ENCODE measurements around the gene MED6. TPM values are rescaled to one million over a fixed set of nuclear protein-coding genes. Genes with fewer than 3 reads are reported as not detected.

MED6 gene
- total and polyA plus RNA-seq, 2 of the 13 experiments (the other 11 are each of a cell fraction or from before 2014, with no cell fraction given), result 44.8 to 47.8 TPM

- DNase-seq (ENCODE audit: low spot score) (no peak), ATAC-seq (no peak), FAIRE-seq (no peak)
- CTCF ChIA-PET (ENCODE audit: low intra/inter-chr PET ratio, low total read pairs), result no interaction called here
- POLR2A ChIA-PET, result no interaction called here
- H3K4me1 ChIP-seq (ENCODE audit: insufficient read depth, low read length), result peaks cover 17% of the 10 kb centered on the region
- BruUV-seq (replicated peaks), result no TSS peak
- H3K36me3 ChIP-seq (replicated peaks in 1 of 2; ENCODE audit: control insufficient read depth in 1 of 2, insufficient read depth in 2 of 2, low read length in 2 of 2), result peaks cover 19 to 51% of the 10 kb centered on the region in 2 experiments
- WGBS (ENCODE audit: low lambda C conversion rate), result 96% methylated on average over 7 of the region's 9 CpGs
- in situ Hi-C loops (cut with HindIII; ENCODE audit: extremely low pct_ligation_motif_present, low pct_unique_long_range_greater_than_20kb) (no loop called here), intact Hi-C loops (cut with micrococcal nuclease; ENCODE audit: unreplicated experiment) (no loop called here)
- H3K9me3 ChIP-seq (ENCODE audit: low read length), result no peaks in the 10 kb centered on the region
- H3K4me3 ChIP-seq (replicated peaks in 1 of 3; ENCODE audit: insufficient read depth in 1 of 3, low read depth in 2 of 3, low read length in 3 of 3), result no peak overlapping the region
- H3K4me2 ChIP-seq (ENCODE audit: low read depth, low read length), result no peak overlapping the region
- peaks cover 50% of the 10 kb centered on the region for H3K79me2 ChIP-seq (ENCODE audit: insufficient read depth, low read length)
- no peak overlapping the region for H3K9ac ChIP-seq (ENCODE audit: insufficient read depth, low read depth, low read length)
- TF ChIP-seq ZNF574 (CRISPR knock-in tag; IDR thresholded peaks at IDR 0.05) (no peak), CCAR2 (optimal IDR thresholded peaks at IDR 0.05; ENCODE audit: low read depth, low read length) (no peak), ZNF564 (CRISPR knock-in tag; IDR thresholded peaks at IDR 0.05) (no peak), CCDC6 (CRISPR knock-in tag; IDR thresholded peaks at IDR 0.05) (no peak), SIX4 (CRISPR knock-in tag; IDR thresholded peaks at IDR 0.05) (no peak), ZGPAT (CRISPR knock-in tag; IDR thresholded peaks at IDR 0.05) (no peak), HDAC2 (CRISPR knock-in tag; IDR thresholded peaks at IDR 0.05) (no peak), USF2 (IDR thresholded peaks at IDR 0.05; ENCODE audit: low read depth, low read length) (no peak), USF2 (CRISPR knock-in tag; IDR thresholded peaks at IDR 0.05; ENCODE audit: borderline replicate concordance) (no peak), PRPF4 (IDR thresholded peaks at IDR 0.05; ENCODE audit: low read depth, low read length, poor library complexity, severe bottlenecking) (no peak), CEBPG (CRISPR knock-in tag; IDR thresholded peaks at IDR 0.05) (no peak), ZNF513 (CRISPR knock-in tag; conservative IDR thresholded peaks at IDR 0.05) (no peak), HOXA9 (CRISPR knock-in tag; IDR thresholded peaks at IDR 0.05; ENCODE audit: borderline replicate concordance) (no peak), FOXJ3 (CRISPR knock-in tag; IDR thresholded peaks at IDR 0.05; ENCODE audit: borderline replicate concordance) (no peak), ADNP (CRISPR knock-in tag; IDR thresholded peaks at IDR 0.05) (no peak)
- H2AFZ ChIP-seq (ENCODE audit: low read length), result no peak overlapping the region
- no peak overlapping the region for H3K27ac ChIP-seq (ENCODE audit: extremely low read length, insufficient read depth, low read length)
- no peaks in the 10 kb centered on the region; the same call in 1 of the 2 replicates for H4K20me1 ChIP-seq (ENCODE audit: insufficient read depth, low read length)
- H3K27me3 ChIP-seq (ENCODE audit: control insufficient read depth in 1 of 2, insufficient read depth in 2 of 2, low read length in 2 of 2), result peaks cover 0 to 7% of the 10 kb centered on the region in 2 experiments; a peak in 1 of 5 replicates
These were observed 4.8 kb downstream of the MED6 start for GRCh38 chr14:70595443-70596185.

All from HepG2 (cell line).